GM20431 (cell line): ENCODE measurements around the gene NUP37.
"Not testable (repeated sequence)": the region's sequence is repeated elsewhere in the genome, so short reads cannot be mapped to it uniquely, and the experiment has no call there.

Source experiments
- in situ Hi-C: fragments of 300-500 bp; cut with MseI, MboI; formaldehyde crosslinking; loops from one replicate; pipeline ENCODE4 v1.15.0; 2020; ENCODE audit warnings: low sequenced_read_pairs; ENCODE audit not compliant: unreplicated experiment

The NUP37 gene

GRCh38 chr12:102119674-102120563 lies at the start of gene NUP37, which contains the start of gene PARPBP:
NUP37 (minus strand) TSS chr12:102120114; CDS start chr12:102118518, 1,596 bp downstream.
PARPBP (plus strand) TSS chr12:102120183; CDS start chr12:102123889, 3,706 bp downstream.
- in situ Hi-C loops, result no loop called here

- in situ Hi-C loops, result loop anchor here (25.0 kb wide), 1 partner anchor 319 kb away; the partner anchor contains the start of gene IGF1
These were observed 48.1 kb upstream of the NUP37 start for GRCh38 chr12:102167821-102168604.

- in situ Hi-C loops, result loop anchor here (25.0 kb wide), 1 partner anchor 324 kb away; the partner anchor contains the start of gene IGF1
These were observed 43.5 kb upstream of the NUP37 start for GRCh38 chr12:102163383-102163782.

- in situ Hi-C loops, result loop anchor here (25.0 kb wide), 1 partner anchor 332 kb away; the partner anchor contains the start of gene IGF1
These were observed 35.3 kb upstream of the NUP37 start for GRCh38 chr12:102155206-102155605.

GRCh38 chr12:102147062-102147587 lies 27.2 kb upstream of the NUP37 start:
- in situ Hi-C loops, result not testable (repeated sequence)

- in situ Hi-C loops, result no loop called here
These were observed 24.3 kb upstream of the NUP37 start for GRCh38 chr12:102144221-102144620.

GRCh38 chr12:102142866-102143373 lies 23.0 kb upstream of the NUP37 start:
- in situ Hi-C loops, result not testable (repeated sequence)

GRCh38 chr12:102137619-102138018 lies 17.7 kb upstream of the NUP37 start:
- in situ Hi-C loops, result not testable (repeated sequence)

- in situ Hi-C loops, result not testable (repeated sequence)
These were observed 11.5 kb upstream of the NUP37 start for GRCh38 chr12:102131442-102131841.

GRCh38 chr12:102130720-102131119 lies 10.8 kb upstream of the NUP37 start:
- in situ Hi-C loops, result not testable (repeated sequence)

GRCh38 chr12:102121328-102121727 lies 1.4 kb upstream of the NUP37 start:
- in situ Hi-C loops, result not testable (repeated sequence)

GRCh38 chr12:102120886-102121285 lies 972 bp upstream of the NUP37 start:
- in situ Hi-C loops, result no loop called here

GRCh38 chr12:102120564-102120873 lies 605 bp upstream of the NUP37 start:
- in situ Hi-C loops, result no loop called here

GRCh38 chr12:102118874-102119273 lies 1.0 kb downstream of the NUP37 start:
- in situ Hi-C loops, result no loop called here

GRCh38 chr12:102116392-102116791 lies 3.5 kb downstream of the NUP37 start:
- in situ Hi-C loops, result no loop called here

GRCh38 chr12:102114212-102114611 lies 5.7 kb downstream of the NUP37 start:
- in situ Hi-C loops, result no loop called here

GRCh38 chr12:102110782-102111181 lies 9.1 kb downstream of the NUP37 start:
- in situ Hi-C loops, result no loop called here

- in situ Hi-C loops, result no loop called here
These were observed 11.9 kb downstream of the NUP37 start for GRCh38 chr12:102107970-102108369.

GRCh38 chr12:102106905-102107304 lies 13.0 kb downstream of the NUP37 start:
- in situ Hi-C loops, result no loop called here

- in situ Hi-C loops, result no loop called here
These were observed 23.1 kb downstream of the NUP37 start for GRCh38 chr12:102096855-102097254.
